A673 (cell line): ENCODE results near the gene NRXN3.

Source experiments
- EZH2 ChIP-seq: fragments of 200-600 bp; sonication (generic); IDR thresholded peaks from 2 replicates; pipeline ENCODE4 v1.6.1; 2017; ENCODE audit warnings: borderline replicate concordance, low read depth, mild to moderate bottlenecking, mixed read lengths, antibody characterized with exemption, low read length; ENCODE audit not compliant: poor library complexity, severe bottlenecking
- TF ChIP-seq, protein P1 (sequence below): fragments of 300-800, 200-600 bp; sonication (generic); conservative IDR thresholded peaks from 2 replicates; pipeline ENCODE4 v1.5.1; 2017; ENCODE audit warnings: low read depth, mild to moderate bottlenecking, antibody characterized with exemption, low read length, moderate library complexity, mixed read lengths

DNA sequence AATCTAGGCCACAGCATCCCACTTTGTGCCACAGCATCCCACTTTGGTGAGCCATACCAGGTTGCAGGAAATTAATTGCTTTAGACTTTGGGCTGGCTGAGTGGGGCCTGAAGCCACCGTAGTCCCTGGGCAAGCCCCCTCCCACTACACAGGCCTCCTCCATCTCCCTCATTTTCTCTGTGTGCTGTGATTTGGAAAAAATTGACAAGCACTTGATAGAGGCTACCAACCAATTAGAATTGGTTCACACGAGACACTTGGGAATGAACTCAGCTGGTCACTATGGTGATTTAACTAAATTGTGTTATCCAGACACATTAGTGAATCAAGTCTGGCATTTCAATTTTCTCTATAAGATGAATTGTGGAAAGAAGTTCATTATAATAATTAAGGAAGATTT is 1560.0 kb downstream of the NRXN3 start:
- TF ChIP-seq, protein P1, sequence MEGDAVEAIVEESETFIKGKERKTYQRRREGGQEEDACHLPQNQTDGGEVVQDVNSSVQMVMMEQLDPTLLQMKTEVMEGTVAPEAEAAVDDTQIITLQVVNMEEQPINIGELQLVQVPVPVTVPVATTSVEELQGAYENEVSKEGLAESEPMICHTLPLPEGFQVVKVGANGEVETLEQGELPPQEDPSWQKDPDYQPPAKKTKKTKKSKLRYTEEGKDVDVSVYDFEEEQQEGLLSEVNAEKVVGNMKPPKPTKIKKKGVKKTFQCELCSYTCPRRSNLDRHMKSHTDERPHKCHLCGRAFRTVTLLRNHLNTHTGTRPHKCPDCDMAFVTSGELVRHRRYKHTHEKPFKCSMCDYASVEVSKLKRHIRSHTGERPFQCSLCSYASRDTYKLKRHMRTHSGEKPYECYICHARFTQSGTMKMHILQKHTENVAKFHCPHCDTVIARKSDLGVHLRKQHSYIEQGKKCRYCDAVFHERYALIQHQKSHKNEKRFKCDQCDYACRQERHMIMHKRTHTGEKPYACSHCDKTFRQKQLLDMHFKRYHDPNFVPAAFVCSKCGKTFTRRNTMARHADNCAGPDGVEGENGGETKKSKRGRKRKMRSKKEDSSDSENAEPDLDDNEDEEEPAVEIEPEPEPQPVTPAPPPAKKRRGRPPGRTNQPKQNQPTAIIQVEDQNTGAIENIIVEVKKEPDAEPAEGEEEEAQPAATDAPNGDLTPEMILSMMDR, result no peak
- TF ChIP-seq EZH2, result no peak
